HepG2 (cell line): ENCODE data around the gene SKIDA1. TPM values are rescaled to one million over a fixed set of nuclear protein-coding genes. Genes with fewer than 3 reads are reported as not detected.
A peak's percentile ranks its signal among the peaks of the same experiment; 100 is the strongest.

Experiments
- AGO2 ChIP-seq: fragments of 200-400 bp; formaldehyde crosslinking; optimal IDR thresholded peaks from 2 replicates; pipeline ENCODE3; 2017; ENCODE audit warnings: mild to moderate bottlenecking, low read depth, low read length, moderate library complexity
- CAMTA2 ChIP-seq: sonication (generic); formaldehyde crosslinking; IDR thresholded peaks from 2 replicates; pipeline ENCODE4 v1.4.0; 2020; ENCODE audit warnings: mild to moderate bottlenecking, missing genetic modification reagents, borderline replicate concordance
- CBX1 ChIP-seq: IDR thresholded peaks from one replicate; pipeline ENCODE4 v1.6.1; 2016; ENCODE audit warnings: antibody characterized with exemption, low read depth
- CEBPB ChIP-seq: IDR thresholded peaks from 2 replicates; pipeline ENCODE4 v1.6.1; 2011; ENCODE audit warnings: low read depth, low read length, improper control_type of control experiment, borderline replicate concordance
- ETV6 ChIP-seq: sonication (generic); formaldehyde crosslinking; conservative IDR thresholded peaks from 2 replicates; pipeline ENCODE4 v1.4.0; 2020; ENCODE audit warnings: missing genetic modification reagents
- GMEB1 ChIP-seq: sonication (generic); formaldehyde crosslinking; IDR thresholded peaks from 2 replicates; pipeline ENCODE4 v1.5.1; 2020; ENCODE audit warnings: missing genetic modification reagents, mild to moderate bottlenecking, borderline replicate concordance
- HMGXB3 ChIP-seq: sonication (generic); formaldehyde crosslinking; IDR thresholded peaks from 2 replicates; pipeline ENCODE4 v1.4.0; 2020; ENCODE audit warnings: missing genetic modification reagents, borderline replicate concordance
- MAFG ChIP-seq: sonication (generic); formaldehyde crosslinking; IDR thresholded peaks from 2 replicates; pipeline ENCODE4 v1.5.1; 2020; ENCODE audit warnings: mild to moderate bottlenecking, missing genetic modification reagents
- MED1 ChIP-seq: sonication (generic); formaldehyde crosslinking; IDR thresholded peaks from 2 replicates; pipeline ENCODE4 v1.4.0; 2020; ENCODE audit warnings: missing genetic modification reagents
- RFXAP ChIP-seq: sonication (generic); formaldehyde crosslinking; IDR thresholded peaks from 2 replicates; pipeline ENCODE4 v1.4.0; 2020; ENCODE audit warnings: missing genetic modification reagents, borderline replicate concordance
- SATB2 ChIP-seq: sonication (generic); formaldehyde crosslinking; IDR thresholded peaks from 2 replicates; pipeline ENCODE4 v1.5.0; 2020; ENCODE audit warnings: missing genetic modification reagents
- SOX13 ChIP-seq, 3 experiments: fragments of 450-650 bp in 1 of 3; sonication (generic) in 1 of 3; formaldehyde crosslinking in 1 of 3; IDR thresholded peaks in 2 of 3; conservative IDR thresholded peaks in 1 of 3; 2 replicates each; pipeline versions ENCODE4 v1.5.0 to v1.6.1; 2016 to 2020; ENCODE audit warnings: antibody characterized with exemption in 1 of 3, mild to moderate bottlenecking in 1 of 3, missing compliant biosample characterization in 1 of 3, missing genetic modification reagents in 1 of 3, moderate library complexity in 1 of 3
- TMF1 ChIP-seq: sonication (generic); formaldehyde crosslinking; IDR thresholded peaks from 2 replicates; pipeline ENCODE4 v1.8.1; 2022; ENCODE audit warnings: low read depth, missing genetic modification reagents
- ZNF143 ChIP-seq: sonication (generic); formaldehyde crosslinking; IDR thresholded peaks from 2 replicates; pipeline ENCODE4 v1.4.0; 2020; ENCODE audit warnings: missing genetic modification reagents
- ZNF34 ChIP-seq: sonication (generic); formaldehyde crosslinking; IDR thresholded peaks from 2 replicates; pipeline ENCODE4 v1.4.0; 2020; ENCODE audit warnings: mild to moderate bottlenecking, missing genetic modification reagents, borderline replicate concordance
- ZNF557 ChIP-seq: sonication (generic); formaldehyde crosslinking; IDR thresholded peaks from 2 replicates; pipeline ENCODE4 v1.4.0; 2020; ENCODE audit warnings: missing genetic modification reagents
- ZNF574 ChIP-seq: sonication (generic); formaldehyde crosslinking; IDR thresholded peaks from 2 replicates; pipeline ENCODE4 v1.4.0; 2020; ENCODE audit warnings: missing genetic modification reagents
- polyA plus RNA-seq, 8 experiments: library from polyadenylated mRNA; depleted of rRNA in 3 of 8; stranded (reverse) in 7 of 8; unstranded in 1 of 8; fragments of >200 nt; fragmentation: Illumina TruSeq in 4 of 8; extraction: Trizol in 4 of 8; gene quantifications; 2 replicates each; pipeline versions ENCODE4 v1.2.1 to v1.2.3, GENCODE V29; 2011 to 2016; ENCODE audit warnings: low read depth in 4 of 8, missing spikeins in 1 of 8, mixed read lengths in 1 of 8; ENCODE audit not compliant: insufficient read depth in 1 of 8
- total RNA-seq, 5 experiments: library from RNA; depleted of rRNA; stranded (reverse); fragments of >200 nt; fragmentation: Illumina TruSeq; extraction: Trizol; gene quantifications; 2 replicates each; pipeline ENCODE4 v1.2.3, GENCODE V29; 2016; ENCODE audit warnings: low read depth in 1 of 5

The SKIDA1 gene
- total and polyA plus RNA-seq, 2 of the 13 experiments (the other 11 are each of a cell fraction or from before 2014, with no cell fraction given): 0.73 to 1.5 TPM

GRCh38 chr10:21525367-21526187 is at the start of gene SKIDA1 (continued):
- peak; percentile 53; the same call in 1 of the 2 replicates for TF ChIP-seq HMGXB3 (CRISPR knock-in tag)
- peak; percentile 78 for TF ChIP-seq CBX1
- TF ChIP-seq CAMTA2 (CRISPR knock-in tag): peak; percentile 73; the same call in 1 of the 2 replicates
- TF ChIP-seq CEBPB: no peak
- TF ChIP-seq MED1 (CRISPR knock-in tag): peak; percentile 71
- peak; percentile 32 for TF ChIP-seq AGO2
- TF ChIP-seq ZNF574: peak; percentile 68
- peak; percentile 75 for TF ChIP-seq GMEB1
- peak; percentile 88 for TF ChIP-seq ZNF143 (CRISPR knock-in tag)
- 0 out of 2 replicates have a peak, but pooled peaks have one; percentile 25 for TF ChIP-seq ETV6 (CRISPR knock-in tag)
- no peak; the same call in 1 of the 2 replicates for TF ChIP-seq ZNF34
- TF ChIP-seq ZNF557 (CRISPR knock-in tag): peak; percentile 58; the same call in 1 of the 2 replicates
- no peak for TF ChIP-seq MAFG (CRISPR knock-in tag)
- no peak for TF ChIP-seq SATB2 (CRISPR knock-in tag)
- TF ChIP-seq SOX13 (IDR thresholded peaks at IDR 0.05): 0 out of 2 replicates have a peak, but pooled peaks have one; percentile 2
- no peak; a peak in 2 of 4 replicates for TF ChIP-seq SOX13 (CRISPR knock-in tag; conservative IDR thresholded peaks at IDR 0.05 in 1 of 2, IDR thresholded peaks at IDR 0.05 in 1 of 2)
- TF ChIP-seq TMF1: peak; percentile 77; the same call in 1 of the 2 replicates
- 0 out of 2 replicates have a peak, but pooled peaks have one; percentile 12 for TF ChIP-seq RFXAP (CRISPR knock-in tag)
